Sigmoid colon (tissue), 7 donors: ENCODE measurements around the gene APOH. TPM values are rescaled to one million over a fixed set of nuclear protein-coding genes. Genes with fewer than 3 reads are reported as not detected.
A peak's percentile ranks its signal among the peaks of the same experiment; 100 is the strongest.

Experiments
- DNase-seq: peaks from one replicate; pipeline ENCODE4 v3.0.0-alpha.2; 2019
- H3K27ac ChIP-seq, 4 donors: fragments of 200-600 bp; sonication (generic); one replicate each; pipeline ENCODE4 v1.5.1; 2016 to 2019; ENCODE audit warnings: mild to moderate bottlenecking in 1 of 4
- H3K27me3 ChIP-seq, 3 donors: fragments of 200-600 bp; sonication (generic); one replicate each; pipeline ENCODE4 v1.5.1; 2019; ENCODE audit warnings: mild to moderate bottlenecking in 1 of 3
- H3K36me3 ChIP-seq, 4 donors: fragments of 200-600 bp; sonication (generic); one replicate each; pipeline ENCODE4 v1.5.1; 2016 to 2019
- H3K4me1 ChIP-seq, 4 donors: fragments of 200-600 bp; sonication (generic); one replicate each; pipeline ENCODE4 v1.5.1; 2017 to 2019
- H3K4me3 ChIP-seq, 4 donors: fragments of 200-600 bp; sonication (generic); one replicate each; pipeline ENCODE4 v1.5.1; 2017 to 2019; ENCODE audit warnings: mild to moderate bottlenecking in 2 of 4, moderate library complexity in 1 of 4
- H3K9me3 ChIP-seq, 4 donors: fragments of 200-600 bp in 3 of 4; sonication (generic) in 3 of 4; one replicate each; pipeline versions ENCODE4 v1.5.1 to v1.6.1; 2013 to 2019
- EP300 ChIP-seq, 4 donors: sonication (generic); formaldehyde crosslinking; IDR thresholded peaks; one replicate each; pipeline ENCODE4 v1.6.1; 2017; ENCODE audit warnings: antibody characterized with exemption in 4 of 4
- POLR2A ChIP-seq, 2 donors: fragments of 450-650 bp; IDR thresholded peaks; one replicate each; pipeline ENCODE4 v1.6.1; 2016; ENCODE audit warnings: antibody characterized with exemption in 2 of 2, mild to moderate bottlenecking in 2 of 2, moderate library complexity in 2 of 2
- POLR2AphosphoS5 ChIP-seq, 4 donors: sonication (generic); formaldehyde crosslinking; IDR thresholded peaks; one replicate each; pipeline ENCODE4 v1.6.1; 2017; ENCODE audit warnings: antibody characterized with exemption in 4 of 4
- WGBS, 2 donors: extraction: QIAGEN DNeasy Blood & Tissue Kit; methylation state at CpG; one replicate each; pipeline ENCODE4 v1.1.7; 2013; 5-methylcytosine and 5-hydroxymethylcytosine counted together
- intact Hi-C: fragments of 100-400 bp; cut with DNase I; formaldehyde crosslinking; loops from one replicate; pipeline ENCODE4 v1.15.1; 2023
- polyA plus RNA-seq, 3 donors: library from polyadenylated mRNA; stranded (reverse); fragments of 200-250 nt; gene quantifications; one replicate each; pipeline ENCODE4 v1.2.3, GENCODE V29; 2013
- small RNA-seq, 3 donors: library from RNA; depleted of rRNA; stranded (forward); fragments of <200 nt; gene quantifications; one replicate each; pipeline ENCODE3, GENCODE V24; 2016
- total RNA-seq, 4 donors: library from RNA; depleted of rRNA; stranded (reverse); fragments of >200 nt; gene quantifications; one replicate each; pipeline ENCODE4 v1.1.0, GENCODE V29; 2016
- TF ChIP-seq, protein P1 (sequence below), 4 experiments: fragments of 450-650 bp in 3 of 4; fragments of 200-600 bp in 1 of 4; IDR thresholded peaks; one replicate each; pipeline ENCODE4 v1.5.1; 2016 to 2019; ENCODE audit warnings: antibody characterized with exemption in 4 of 4, mild to moderate bottlenecking in 3 of 4, moderate library complexity in 2 of 4
- donor health status: healthy with polysubstance abuse.
- donor health status: Bipolar disorder and iron deficiency.
- donor health status: healthy.

Gene APOH
- total and polyA plus RNA-seq, 7 donors, result 0.20 to 0.71 TPM; not detected in 5

DNA sequence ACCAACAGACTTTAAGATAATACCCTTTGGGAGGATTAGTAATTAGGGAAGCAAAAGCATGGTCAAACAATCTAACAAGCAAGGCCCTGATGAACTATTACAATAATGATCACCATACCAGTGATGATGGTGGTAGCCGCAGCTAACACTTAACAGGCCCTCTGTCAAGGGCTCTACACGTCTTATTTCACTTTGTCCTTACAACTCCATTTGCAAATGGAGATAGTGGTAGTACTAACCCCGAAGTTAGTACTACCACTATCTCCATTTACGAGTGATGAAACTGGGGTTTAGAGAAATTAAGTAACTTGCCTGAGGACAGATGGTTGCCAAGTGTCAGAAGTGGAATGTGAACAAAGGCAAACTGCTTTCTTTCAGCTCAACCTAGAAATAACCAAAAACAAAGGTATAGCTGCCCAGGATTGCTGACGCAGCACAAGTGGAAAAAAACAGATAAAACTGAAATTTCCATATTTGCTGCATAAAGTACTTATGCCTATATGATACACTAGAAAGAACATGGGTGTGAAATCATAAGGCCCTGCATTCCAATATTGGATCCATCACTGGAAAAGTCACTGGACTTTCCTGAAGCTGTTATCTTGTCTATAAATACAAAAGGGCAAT, 61.9 kb downstream of the APOH start:
- Histone ChIP-seq H3K4me1 (peaks cover 0 to 15% (median 12%) of the 10 kb centered on the region in 4 donors), H3K4me3 (no peak overlapping the region), H3K27ac (peak overlapping the region in 2 of 4 donors; percentile 52 to 67), H3K36me3 (no peaks in the 10 kb centered on the region), H3K9me3 (no peaks in the 10 kb centered on the region), H3K27me3 (no peaks in the 10 kb centered on the region)
- 74 to 80% methylated on average over 5 of the region's 5 CpGs for WGBS, 2 donors
- TF ChIP-seq POLR2A (IDR thresholded peaks at IDR 0.05), result no peak
- TF ChIP-seq EP300 (IDR thresholded peaks at IDR 0.05), result no peak
- TF ChIP-seq, protein P1, sequence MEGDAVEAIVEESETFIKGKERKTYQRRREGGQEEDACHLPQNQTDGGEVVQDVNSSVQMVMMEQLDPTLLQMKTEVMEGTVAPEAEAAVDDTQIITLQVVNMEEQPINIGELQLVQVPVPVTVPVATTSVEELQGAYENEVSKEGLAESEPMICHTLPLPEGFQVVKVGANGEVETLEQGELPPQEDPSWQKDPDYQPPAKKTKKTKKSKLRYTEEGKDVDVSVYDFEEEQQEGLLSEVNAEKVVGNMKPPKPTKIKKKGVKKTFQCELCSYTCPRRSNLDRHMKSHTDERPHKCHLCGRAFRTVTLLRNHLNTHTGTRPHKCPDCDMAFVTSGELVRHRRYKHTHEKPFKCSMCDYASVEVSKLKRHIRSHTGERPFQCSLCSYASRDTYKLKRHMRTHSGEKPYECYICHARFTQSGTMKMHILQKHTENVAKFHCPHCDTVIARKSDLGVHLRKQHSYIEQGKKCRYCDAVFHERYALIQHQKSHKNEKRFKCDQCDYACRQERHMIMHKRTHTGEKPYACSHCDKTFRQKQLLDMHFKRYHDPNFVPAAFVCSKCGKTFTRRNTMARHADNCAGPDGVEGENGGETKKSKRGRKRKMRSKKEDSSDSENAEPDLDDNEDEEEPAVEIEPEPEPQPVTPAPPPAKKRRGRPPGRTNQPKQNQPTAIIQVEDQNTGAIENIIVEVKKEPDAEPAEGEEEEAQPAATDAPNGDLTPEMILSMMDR (IDR thresholded peaks at IDR 0.05), result no peak
- TF ChIP-seq POLR2AphosphoS5 (IDR thresholded peaks at IDR 0.05), result no peak
- intact Hi-C loops, result loop anchor here (5.0 kb wide), 4 partner anchors 445 to 935 kb away; no protein-coding TSS in a partner anchor
- no peak for DNase-seq

DNA sequence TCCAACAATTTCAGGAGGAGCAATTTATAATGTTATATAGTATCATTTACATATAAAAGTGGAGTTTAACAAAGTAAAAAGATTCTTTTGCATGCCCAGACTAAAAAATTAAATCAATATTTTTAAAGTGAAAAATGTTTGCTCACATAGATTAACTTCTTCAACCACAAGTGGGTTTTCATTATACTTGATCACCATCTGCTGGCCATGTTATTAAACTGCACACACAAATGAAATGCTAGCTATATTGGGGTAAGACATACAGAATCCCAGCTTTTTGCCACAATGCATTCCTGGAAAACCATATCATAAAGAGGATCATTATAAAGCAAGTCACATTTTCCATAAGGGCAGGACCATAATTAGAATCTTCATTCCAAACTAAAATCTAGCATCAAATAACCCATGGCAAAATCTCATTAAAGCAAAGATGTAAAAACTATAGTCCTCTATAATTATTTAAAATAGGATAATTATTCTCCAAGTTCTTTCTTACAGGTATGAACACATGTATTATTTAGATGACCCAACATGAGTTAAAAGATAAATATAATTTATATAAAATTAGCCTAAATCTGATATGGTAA, 63.6 kb downstream of the APOH start:
- H3K36me3 ChIP-seq, result no peaks in the 10 kb centered on the region
- no peak for TF ChIP-seq POLR2A (IDR thresholded peaks at IDR 0.05)
- TF ChIP-seq, protein P1 (IDR thresholded peaks at IDR 0.05), result peak; percentile 36 to 75 (median 68)
- intact Hi-C loops, result loop anchor here (5.0 kb wide), 4 partner anchors 443 to 933 kb away; no protein-coding TSS in a partner anchor
- no peak for DNase-seq
- H3K27me3 ChIP-seq, result no peaks in the 10 kb centered on the region
- H3K4me3 ChIP-seq, result no peak overlapping the region
- H3K9me3 ChIP-seq, result no peaks in the 10 kb centered on the region
- peaks cover 0 to 15% (median 12%) of the 10 kb centered on the region in 4 donors for H3K4me1 ChIP-seq
- H3K27ac ChIP-seq, result no peak overlapping the region

Small RNA genes lying within 50 kb of the gene (small RNA-seq; reads per million reads assigned to genes)
- gene RNA5SP444, result 0 to 0.15 (median 0) reads per million in 3 donors

Other genes with a start within 250 kb of the APOH start
- gene CEP112, start 37.3 kb downstream of the APOH start, total RNA-seq, result 10 to 100 TPM; 15.1 to 29.1 (median 19.9) TPM
- gene CEP112, start 37.3 kb downstream of the APOH start, polyA plus RNA-seq, result 1 to 10 TPM in 2 of 3 donors, under 1 TPM in 1; 0.92 to 4.2 (median 4.0) TPM
- 10 to 100 TPM; 42.6 to 58.4 (median 52.0) TPM for gene PRKCA, start 73.2 kb upstream of the APOH start, total RNA-seq
- gene PRKCA, start 73.2 kb upstream of the APOH start, polyA plus RNA-seq, result 1 to 10 TPM; 6.6 to 9.7 (median 7.9) TPM